ENCODE results near the gene CERS6. TPM values are rescaled to one million over a fixed set of nuclear protein-coding genes. Genes with fewer than 3 reads are reported as not detected.
A peak's percentile ranks its signal among the peaks of the same experiment; 100 is the strongest.

CERS6 gene
- total and polyA plus RNA-seq, 11 donors, result 22.1 to 78.0 (median 62.2) TPM

DNA sequence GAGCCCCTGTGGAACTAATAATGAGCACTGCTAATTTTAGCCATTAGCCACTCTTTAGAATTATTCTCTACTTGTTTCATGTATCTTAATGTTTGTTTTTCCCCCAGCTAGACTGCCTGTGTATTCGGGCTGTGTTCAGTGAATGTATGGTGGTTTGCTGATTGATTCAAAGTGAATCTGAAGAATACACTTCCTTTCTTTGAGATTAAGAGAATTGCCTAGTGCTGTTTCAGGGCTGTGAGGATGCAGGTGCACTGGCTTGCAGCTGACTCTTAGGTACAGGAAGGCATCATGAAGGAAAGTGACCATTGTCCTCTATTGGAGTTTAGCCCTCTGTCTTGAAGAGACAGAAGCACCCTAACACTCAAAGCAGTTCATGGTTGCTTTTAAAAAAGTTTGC lies 138.7 kb downstream of the CERS6 start:
- Histone ChIP-seq H3K27me3 (no peaks in the 10 kb centered on the region), H3K4me1 (peaks cover 0 to 40% (median 11%) of the 10 kb centered on the region in 12 donors), H3K9me3 (no peaks in the 10 kb centered on the region), H3K27ac (peak overlapping the region in 2 of 12 donors; percentile 9 to 13), H3K4me3 (no peak overlapping the region), H3K36me3 (no peaks in the 10 kb centered on the region)
- TF ChIP-seq, protein P1, sequence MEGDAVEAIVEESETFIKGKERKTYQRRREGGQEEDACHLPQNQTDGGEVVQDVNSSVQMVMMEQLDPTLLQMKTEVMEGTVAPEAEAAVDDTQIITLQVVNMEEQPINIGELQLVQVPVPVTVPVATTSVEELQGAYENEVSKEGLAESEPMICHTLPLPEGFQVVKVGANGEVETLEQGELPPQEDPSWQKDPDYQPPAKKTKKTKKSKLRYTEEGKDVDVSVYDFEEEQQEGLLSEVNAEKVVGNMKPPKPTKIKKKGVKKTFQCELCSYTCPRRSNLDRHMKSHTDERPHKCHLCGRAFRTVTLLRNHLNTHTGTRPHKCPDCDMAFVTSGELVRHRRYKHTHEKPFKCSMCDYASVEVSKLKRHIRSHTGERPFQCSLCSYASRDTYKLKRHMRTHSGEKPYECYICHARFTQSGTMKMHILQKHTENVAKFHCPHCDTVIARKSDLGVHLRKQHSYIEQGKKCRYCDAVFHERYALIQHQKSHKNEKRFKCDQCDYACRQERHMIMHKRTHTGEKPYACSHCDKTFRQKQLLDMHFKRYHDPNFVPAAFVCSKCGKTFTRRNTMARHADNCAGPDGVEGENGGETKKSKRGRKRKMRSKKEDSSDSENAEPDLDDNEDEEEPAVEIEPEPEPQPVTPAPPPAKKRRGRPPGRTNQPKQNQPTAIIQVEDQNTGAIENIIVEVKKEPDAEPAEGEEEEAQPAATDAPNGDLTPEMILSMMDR (IDR thresholded peaks at IDR 0.05), result no peak
- TF ChIP-seq POLR2A (IDR thresholded peaks at IDR 0.05), result no peak
- WGBS, 4 donors, result 19 to 37% (median 31%) methylated on average over 1 of the region's 1 CpG
- ATAC-seq (peak in 1 of 4 donors; percentile 16), DNase-seq (no peak)
- intact Hi-C loops (cut with DNase I), result no loop called here

GRCh38 chr2:168596881-168597655 lies 141.0 kb downstream of the CERS6 start:
- Histone ChIP-seq H3K4me1 (peaks cover 0 to 44% (median 9%) of the 10 kb centered on the region in 12 donors), H3K27me3 (no peaks in the 10 kb centered on the region), H3K36me3 (no peaks in the 10 kb centered on the region), H3K9me3 (no peaks in the 10 kb centered on the region), H3K4me3 (no peak overlapping the region), H3K27ac (no peak overlapping the region)
- WGBS, 4 donors, result 92 to 97% (median 96%) methylated on average over 6 of the region's 6 CpGs
- intact Hi-C loops (cut with DNase I), result no loop called here
- ATAC-seq (no peak), DNase-seq (no peak)
- TF ChIP-seq, protein P1 (IDR thresholded peaks at IDR 0.05), result no peak
- TF ChIP-seq POLR2A (IDR thresholded peaks at IDR 0.05), result no peak

DNA sequence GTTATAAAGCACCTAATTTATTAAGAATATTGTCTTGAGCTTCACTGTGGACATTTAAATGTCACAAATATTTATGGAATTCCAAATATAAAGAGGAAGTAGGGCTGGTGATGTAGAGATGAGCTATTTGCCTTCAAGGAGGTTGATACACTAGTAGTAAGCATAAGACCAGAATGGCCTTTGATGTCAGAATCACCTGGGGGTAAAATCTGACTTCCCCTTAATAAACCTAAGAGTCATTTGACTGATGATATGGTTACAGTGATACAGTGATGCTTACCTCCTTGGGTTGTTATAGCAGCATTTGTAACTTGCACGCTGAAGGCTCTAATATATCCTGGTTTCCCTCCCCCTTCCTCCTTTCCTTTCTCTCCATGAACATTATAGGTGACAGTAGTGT lies 143.7 kb downstream of the CERS6 start:
- no peak overlapping the region for H3K27ac ChIP-seq
- intact Hi-C loops (cut with DNase I), result no loop called here
- no peaks in the 10 kb centered on the region for H3K27me3 ChIP-seq
- H3K9me3 ChIP-seq, result peaks cover 0 to 5% (median 0%) of the 10 kb centered on the region in 12 donors
- TF ChIP-seq, protein P1 (IDR thresholded peaks at IDR 0.05), result no peak
- no peak for TF ChIP-seq POLR2A (IDR thresholded peaks at IDR 0.05)
- no peaks in the 10 kb centered on the region for H3K36me3 ChIP-seq
- DNase-seq (no peak), ATAC-seq (no peak)
- no peak overlapping the region for H3K4me3 ChIP-seq
- peaks cover 0 to 52% (median 9%) of the 10 kb centered on the region in 12 donors for H3K4me1 ChIP-seq
- 95 to 100% (median 99%) methylated on average over 1 of the region's 1 CpG for WGBS, 4 donors

DNA sequence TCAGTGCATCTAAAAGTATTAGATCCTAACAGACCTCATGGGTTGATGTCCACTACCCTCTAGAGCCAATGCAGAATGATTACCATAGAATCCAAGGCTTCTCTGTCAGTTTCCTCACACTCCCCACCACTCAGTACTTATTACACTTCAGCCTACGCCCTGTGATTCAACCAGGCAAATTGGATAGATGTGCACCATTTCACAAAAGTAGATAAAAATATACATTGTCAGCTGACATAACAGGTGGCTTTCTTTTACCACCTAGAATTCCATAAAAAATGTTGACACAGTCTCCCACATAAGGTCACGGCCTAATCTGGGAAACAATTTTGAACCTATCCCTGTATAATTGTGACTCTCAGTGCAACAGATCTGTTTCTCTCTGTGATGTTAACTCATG lies 144.9 kb downstream of the CERS6 start:
- TF ChIP-seq, protein P1 (IDR thresholded peaks at IDR 0.05), result no peak
- no peak for TF ChIP-seq POLR2A (IDR thresholded peaks at IDR 0.05)
- peaks cover 0 to 17% (median 4%) of the 10 kb centered on the region in 12 donors for H3K9me3 ChIP-seq
- H3K36me3 ChIP-seq, result no peaks in the 10 kb centered on the region
- H3K4me1 ChIP-seq, result peaks cover 0 to 47% (median 7%) of the 10 kb centered on the region in 12 donors
- H3K27ac ChIP-seq, result no peak overlapping the region
- no peaks in the 10 kb centered on the region for H3K27me3 ChIP-seq
- ATAC-seq (no peak), DNase-seq (no peak)
- intact Hi-C loops (cut with DNase I), result no loop called here
- WGBS, 4 donors, result 84 to 98% (median 95%) methylated on average over 2 of the region's 2 CpGs
- H3K4me3 ChIP-seq, result no peak overlapping the region
